Mesendoderm (in vitro differentiated cells): ENCODE results near the gene SF3A1.

Experiments
- DNase-seq: peaks from one replicate; pipeline ENCODE4 v3.0.0; 2013
- H2AK5ac ChIP-seq: 2 replicates; pipeline ENCODE4 v1.6.1; 2013; ENCODE audit warnings: low read length, inconsistent platforms
- H2BK120ac ChIP-seq: 2 replicates; pipeline ENCODE4 v1.6.1; 2013; ENCODE audit warnings: low read depth, mild to moderate bottlenecking, low read length, moderate library complexity, mixed read lengths
- H2BK15ac ChIP-seq: replicated peaks from 2 replicates; pipeline ENCODE4 v1.6.1; 2013; ENCODE audit warnings: low read depth, mild to moderate bottlenecking, moderate library complexity
- H2BK5ac ChIP-seq: 2 replicates; pipeline ENCODE4 v1.6.1; 2013; ENCODE audit warnings: low read length, inconsistent platforms
- H3K18ac ChIP-seq: 2 replicates; pipeline ENCODE4 v1.6.1; 2013; ENCODE audit warnings: mild to moderate bottlenecking, low read length, mixed read lengths
- H3K23ac ChIP-seq: one replicate; pipeline ENCODE4 v1.6.1; 2013; ENCODE audit warnings: low read length
- H3K27ac ChIP-seq: 2 replicates; pipeline ENCODE4 v1.5.1; 2013; ENCODE audit warnings: low read depth, mild to moderate bottlenecking, inconsistent platforms, low read length, moderate library complexity
- H3K27me3 ChIP-seq: 2 replicates; pipeline ENCODE4 v1.6.1; 2013; ENCODE audit warnings: low read length, control low read depth, mild to moderate bottlenecking, inconsistent platforms; ENCODE audit not compliant: insufficient read depth, poor library complexity
- H3K36me3 ChIP-seq: 2 replicates; pipeline ENCODE4 v1.6.1; 2013; ENCODE audit warnings: low read length, inconsistent platforms; ENCODE audit not compliant: control insufficient read depth, insufficient read depth
- H3K4ac ChIP-seq: one replicate; pipeline ENCODE4 v1.6.1; 2013; ENCODE audit warnings: low read depth, mild to moderate bottlenecking, low read length, moderate library complexity
- H3K4me1 ChIP-seq: 2 replicates; pipeline ENCODE4 v1.6.1; 2013; ENCODE audit warnings: low read depth, low read length, inconsistent platforms; ENCODE audit not compliant: control insufficient read depth
- H3K4me2 ChIP-seq: 2 replicates; pipeline ENCODE4 v1.6.1; 2013; ENCODE audit warnings: low read length
- H3K4me3 ChIP-seq: 2 replicates; pipeline ENCODE4 v1.5.1; 2013; ENCODE audit warnings: mild to moderate bottlenecking, low read length
- H3K56ac ChIP-seq: one replicate; pipeline ENCODE4 v1.6.1; 2013; ENCODE audit warnings: low read length
- H3K79me1 ChIP-seq: 2 replicates; pipeline ENCODE4 v1.6.1; 2013; ENCODE audit warnings: low read length, inconsistent platforms
- H3K79me2 ChIP-seq: 2 replicates; pipeline ENCODE4 v1.6.1; 2013; ENCODE audit warnings: mild to moderate bottlenecking, low read length; ENCODE audit not compliant: control insufficient read depth, insufficient read depth
- H3K9ac ChIP-seq: 2 replicates; pipeline ENCODE4 v1.6.1; 2013; ENCODE audit warnings: low read length, inconsistent platforms
- H4K5ac ChIP-seq: one replicate; pipeline ENCODE4 v1.6.1; 2013; ENCODE audit warnings: low read length
- H4K8ac ChIP-seq: one replicate; pipeline ENCODE4 v1.6.1; 2013; ENCODE audit warnings: low read depth, mild to moderate bottlenecking, control low read depth, low read length, moderate library complexity
- WGBS: extraction: QIAGEN DNeasy Blood & Tissue Kit; methylation state at CpG from one replicate; pipeline ENCODE4 v1.1.7; 2013; ENCODE audit warnings: low lambda C conversion rate, missing lambda C conversion rate; ENCODE audit not compliant: insufficient coverage; ENCODE audit errors: extremely low coverage; 5-methylcytosine and 5-hydroxymethylcytosine counted together

The SF3A1 gene

GRCh38 chr22:30332551-30332950 lies 24.1 kb downstream of the SF3A1 start:
- no peaks in the 10 kb centered on the region for H3K79me1 ChIP-seq
- H3K18ac ChIP-seq, result no peak overlapping the region
- no peak overlapping the region for H3K4me3 ChIP-seq
- H2AK5ac ChIP-seq, result no peak overlapping the region
- H3K56ac ChIP-seq, result no peak overlapping the region
- WGBS, result no CpG with 5 or more reads among the region's 5 CpGs
- no peaks in the 10 kb centered on the region for H3K79me2 ChIP-seq
- no peak overlapping the region for H3K4me2 ChIP-seq
- no peak overlapping the region for H2BK15ac ChIP-seq
- H3K27me3 ChIP-seq, result no peaks in the 10 kb centered on the region
- H2BK5ac ChIP-seq, result no peak overlapping the region
- no peak overlapping the region for H3K27ac ChIP-seq
- H3K23ac ChIP-seq, result no peak overlapping the region
- H3K4ac ChIP-seq, result no peak overlapping the region
- H4K5ac ChIP-seq, result no peak overlapping the region
- no peak overlapping the region for H2BK120ac ChIP-seq
- peaks cover 23% of the 10 kb centered on the region for H3K36me3 ChIP-seq
- no peaks in the 10 kb centered on the region for H3K4me1 ChIP-seq
- no peak for DNase-seq
- H3K9ac ChIP-seq, result no peak overlapping the region
- H4K8ac ChIP-seq, result no peak overlapping the region

- H3K18ac ChIP-seq, result no peak overlapping the region
- H2AK5ac ChIP-seq, result no peak overlapping the region
- H3K4me3 ChIP-seq, result no peak overlapping the region
- H4K8ac ChIP-seq, result no peak overlapping the region
- H3K79me2 ChIP-seq, result no peaks in the 10 kb centered on the region
- no peak overlapping the region for H3K4ac ChIP-seq
- no peaks in the 10 kb centered on the region for H3K79me1 ChIP-seq
- no peak overlapping the region for H2BK120ac ChIP-seq
- no peak overlapping the region for H3K56ac ChIP-seq
- no peak overlapping the region for H2BK15ac ChIP-seq
- peak; percentile 71 for DNase-seq
- WGBS, result no CpG with 5 or more reads among the region's 3 CpGs
- H3K27me3 ChIP-seq, result no peaks in the 10 kb centered on the region
- H4K5ac ChIP-seq, result no peak overlapping the region
- H2BK5ac ChIP-seq, result no peak overlapping the region
- H3K4me1 ChIP-seq, result no peaks in the 10 kb centered on the region
- no peak overlapping the region for H3K23ac ChIP-seq
- H3K27ac ChIP-seq, result no peak overlapping the region
- no peak overlapping the region for H3K4me2 ChIP-seq
- no peaks in the 10 kb centered on the region for H3K36me3 ChIP-seq
- no peak overlapping the region for H3K9ac ChIP-seq
These were observed 28.1 kb downstream of the SF3A1 start for GRCh38 chr22:30328466-30329049.

GRCh38 chr22:30327864-30328345 lies 28.8 kb downstream of the SF3A1 start:
- Histone ChIP-seq H2BK120ac (no peak overlapping the region), H3K56ac (no peak overlapping the region), H3K79me1 (no peaks in the 10 kb centered on the region), H3K4me2 (no peak overlapping the region), H3K79me2 (no peaks in the 10 kb centered on the region), H3K27ac (no peak overlapping the region), H3K36me3 (no peaks in the 10 kb centered on the region), H3K4me1 (no peaks in the 10 kb centered on the region), H3K23ac (no peak overlapping the region), H2BK5ac (no peak overlapping the region), H3K4ac (no peak overlapping the region), H3K27me3 (no peaks in the 10 kb centered on the region), H4K5ac (no peak overlapping the region), H3K4me3 (no peak overlapping the region), H2BK15ac (no peak overlapping the region), H3K18ac (no peak overlapping the region), H3K9ac (no peak overlapping the region), H4K8ac (no peak overlapping the region), H2AK5ac (no peak overlapping the region)
- DNase-seq, result peak; percentile 69
- no CpG with 5 or more reads among the region's 5 CpGs for WGBS

GRCh38 chr22:30326706-30327362 lies 29.9 kb downstream of the SF3A1 start, which contains the start of gene TBC1D10A:
Gene TBC1D10A (minus strand): TSS chr22:30326941. CDS start chr22:30326881, 60 bp downstream.
- DNase-seq, result peak; percentile 97
- Histone ChIP-seq H2AK5ac (no peak within 1 kb of the TSS), H2BK120ac (no peak within 1 kb of the TSS), H3K18ac (peak within 1 kb of the TSS; percentile 71), H3K4me3 (peak within 1 kb of the TSS; percentile 80), H3K79me2 (no peaks in the 10 kb centered on the region), H3K27ac (peak within 1 kb of the TSS; percentile 31), H3K56ac (peak within 1 kb of the TSS; percentile 90), H4K5ac (no peak within 1 kb of the TSS), H3K23ac (no peak within 1 kb of the TSS), H2BK15ac (no peak within 1 kb of the TSS), H2BK5ac (no peak within 1 kb of the TSS), H3K27me3 (no peaks in the 10 kb centered on the region), H3K79me1 (no peaks in the 10 kb centered on the region), H3K9ac (peak within 1 kb of the TSS; percentile 88), H3K4me2 (peak within 1 kb of the TSS; percentile 77), H3K4ac (peak within 1 kb of the TSS; percentile 38), H4K8ac (no peak within 1 kb of the TSS), H3K4me1 (no peaks in the 10 kb centered on the region), H3K36me3 (no peaks in the 10 kb centered on the region)
- WGBS, result no CpG with 5 or more reads among the region's 69 CpGs

- Histone ChIP-seq H3K9ac (peak overlapping the region; percentile 88), H3K36me3 (no peaks in the 10 kb centered on the region), H2BK15ac (no peak overlapping the region), H3K4me3 (peak overlapping the region; percentile 80), H3K79me2 (no peaks in the 10 kb centered on the region), H3K23ac (no peak overlapping the region), H4K8ac (no peak overlapping the region), H2BK5ac (no peak overlapping the region), H3K18ac (peak overlapping the region; percentile 29), H3K4me2 (peak overlapping the region; percentile 77), H4K5ac (no peak overlapping the region), H3K27me3 (no peaks in the 10 kb centered on the region), H2AK5ac (no peak overlapping the region), H3K79me1 (no peaks in the 10 kb centered on the region), H3K27ac (peak overlapping the region; percentile 31), H3K4me1 (no peaks in the 10 kb centered on the region), H3K4ac (no peak overlapping the region), H2BK120ac (no peak overlapping the region), H3K56ac (peak overlapping the region; percentile 87)
- DNase-seq, result no peak
- WGBS, result no CpG with 5 or more reads among the region's 34 CpGs
These were observed 30.4 kb downstream of the SF3A1 start for GRCh38 chr22:30326255-30326705.
